ENCODE results near the gene DAPK1.

DAPK1 gene

GRCh38 chr9:87717456-87717855 is 219.8 kb downstream of the DAPK1 start:
- no peaks in the 10 kb centered on the region for H3K9me3 ChIP-seq (ENCODE audit: control insufficient read depth, low read length)
- H3K4me1 ChIP-seq (ENCODE audit: control insufficient read depth, insufficient read depth, low read length), result peaks cover 17% of the 10 kb centered on the region
- no peaks in the 10 kb centered on the region for H3K36me3 ChIP-seq (ENCODE audit: control insufficient read depth, insufficient read depth, low read length)
- no peak overlapping the region for H3K9ac ChIP-seq (ENCODE audit: low read length)
- H3K4me3 ChIP-seq (ENCODE audit: low read length), result no peak overlapping the region
- H3K27me3 ChIP-seq (ENCODE audit: control insufficient read depth, insufficient read depth, low read length), result no peaks in the 10 kb centered on the region

GRCh38 chr9:87718231-87718630 is 220.6 kb downstream of the DAPK1 start:
- H3K9me3 ChIP-seq (ENCODE audit: control insufficient read depth, low read length), result no peaks in the 10 kb centered on the region
- no peak overlapping the region for H3K9ac ChIP-seq (ENCODE audit: low read length)
- H3K27me3 ChIP-seq (ENCODE audit: control insufficient read depth, insufficient read depth, low read length), result no peaks in the 10 kb centered on the region
- peaks cover 13% of the 10 kb centered on the region for H3K4me1 ChIP-seq (ENCODE audit: control insufficient read depth, insufficient read depth, low read length)
- no peaks in the 10 kb centered on the region for H3K36me3 ChIP-seq (ENCODE audit: control insufficient read depth, insufficient read depth, low read length)
- H3K4me3 ChIP-seq (ENCODE audit: low read length), result no peak overlapping the region

- Histone ChIP-seq H3K4me1 (ENCODE audit: control insufficient read depth, insufficient read depth, low read length) (peaks cover 8% of the 10 kb centered on the region), H3K27me3 (ENCODE audit: control insufficient read depth, insufficient read depth, low read length) (no peaks in the 10 kb centered on the region), H3K36me3 (ENCODE audit: control insufficient read depth, insufficient read depth, low read length) (no peaks in the 10 kb centered on the region), H3K4me3 (ENCODE audit: low read length) (no peak overlapping the region), H3K9ac (ENCODE audit: low read length) (no peak overlapping the region), H3K9me3 (ENCODE audit: control insufficient read depth, low read length) (no peaks in the 10 kb centered on the region)
These were observed 221.4 kb downstream of the DAPK1 start for GRCh38 chr9:87718852-87719612.

DNA sequence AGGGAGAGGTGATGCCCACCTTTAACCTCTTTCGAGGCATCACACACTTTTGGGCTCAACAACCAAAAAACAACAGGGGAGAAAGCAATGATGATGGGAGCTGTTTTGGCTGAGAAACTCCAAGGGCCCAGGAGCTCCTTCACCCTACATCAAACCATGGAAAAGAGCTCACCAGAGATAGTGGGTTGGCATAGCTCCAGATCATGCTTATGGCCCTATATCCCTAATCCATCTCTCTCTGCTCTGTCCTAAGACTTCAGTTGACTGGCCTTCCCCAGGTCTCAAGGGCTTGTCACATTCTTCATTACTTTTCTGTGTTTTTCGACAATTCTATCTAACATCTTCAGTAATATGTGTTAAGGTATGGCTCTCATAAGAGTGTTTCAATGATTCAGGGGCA is 222.5 kb downstream of the DAPK1 start:
- no peaks in the 10 kb centered on the region for H3K9me3 ChIP-seq (ENCODE audit: control insufficient read depth, low read length)
- H3K4me1 ChIP-seq (ENCODE audit: control insufficient read depth, insufficient read depth, low read length), result peaks cover under 1% of the 10 kb centered on the region
- no peaks in the 10 kb centered on the region for H3K27me3 ChIP-seq (ENCODE audit: control insufficient read depth, insufficient read depth, low read length)
- no peaks in the 10 kb centered on the region for H3K36me3 ChIP-seq (ENCODE audit: control insufficient read depth, insufficient read depth, low read length)
- no peak overlapping the region for H3K4me3 ChIP-seq (ENCODE audit: low read length)
- H3K9ac ChIP-seq (ENCODE audit: low read length), result no peak overlapping the region

GRCh38 chr9:87722393-87723088 is 224.9 kb downstream of the DAPK1 start:
- Histone ChIP-seq H3K4me3 (ENCODE audit: low read length) (no peak overlapping the region), H3K9me3 (ENCODE audit: control insufficient read depth, low read length) (no peaks in the 10 kb centered on the region), H3K9ac (ENCODE audit: low read length) (no peak overlapping the region), H3K4me1 (ENCODE audit: control insufficient read depth, insufficient read depth, low read length) (no peaks in the 10 kb centered on the region), H3K36me3 (ENCODE audit: control insufficient read depth, insufficient read depth, low read length) (no peaks in the 10 kb centered on the region), H3K27me3 (ENCODE audit: control insufficient read depth, insufficient read depth, low read length) (no peaks in the 10 kb centered on the region)

- Histone ChIP-seq H3K4me1 (ENCODE audit: control insufficient read depth, insufficient read depth, low read length) (no peaks in the 10 kb centered on the region), H3K9ac (ENCODE audit: low read length) (peak overlapping the region; percentile 73), H3K36me3 (ENCODE audit: control insufficient read depth, insufficient read depth, low read length) (no peaks in the 10 kb centered on the region)
These were observed 227.8 kb downstream of the DAPK1 start for GRCh38 chr9:87725356-87725899.

GRCh38 chr9:87725900-87726709 is 228.4 kb downstream of the DAPK1 start, which contains the start of gene CTSL:
CTSL (plus strand) TSS chr9:87726119; CDS start chr9:87727604, 1,485 bp downstream.
- Histone ChIP-seq H3K4me1 (ENCODE audit: control insufficient read depth, insufficient read depth, low read length) (no peaks in the 10 kb centered on the region), H3K4me3 (ENCODE audit: low read length) (peak within 1 kb of the TSS; percentile 58), H3K9me3 (ENCODE audit: control insufficient read depth, low read length) (no peaks in the 10 kb centered on the region), H3K27me3 (ENCODE audit: control insufficient read depth, insufficient read depth, low read length) (no peaks in the 10 kb centered on the region), H3K9ac (ENCODE audit: low read length) (peak within 1 kb of the TSS; percentile 73), H3K36me3 (ENCODE audit: control insufficient read depth, insufficient read depth, low read length) (no peaks in the 10 kb centered on the region)

More at GRCh38 chr9:87725356-87725899, 227.8 kb downstream of the DAPK1 start:
- Histone ChIP-seq H3K27me3 (ENCODE audit: control insufficient read depth, insufficient read depth, low read length) (no peaks in the 10 kb centered on the region), H3K4me3 (ENCODE audit: low read length) (peak overlapping the region; percentile 58), H3K9me3 (ENCODE audit: control insufficient read depth, low read length) (no peaks in the 10 kb centered on the region)

DNA sequence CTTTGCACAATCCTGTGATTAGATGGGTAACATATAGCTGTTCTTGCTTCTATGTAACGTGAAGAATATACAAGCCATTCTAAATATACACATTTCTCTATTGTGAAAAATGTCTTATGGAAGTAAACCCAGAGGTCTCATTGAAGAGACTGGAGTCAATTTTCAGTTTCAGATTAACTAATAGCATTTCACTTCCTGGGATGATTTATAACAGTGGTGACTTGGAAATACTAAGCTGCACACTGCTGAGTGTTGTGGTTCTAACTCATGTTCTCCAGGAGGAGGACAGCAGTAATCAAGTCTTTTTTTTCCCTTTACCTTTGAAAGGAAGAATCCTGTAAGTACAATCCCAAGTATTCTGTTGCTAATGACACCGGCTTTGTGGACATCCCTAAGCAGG is 231.6 kb downstream of the DAPK1 start:
- no peaks in the 10 kb centered on the region for H3K4me1 ChIP-seq (ENCODE audit: control insufficient read depth, insufficient read depth, low read length)
- no peaks in the 10 kb centered on the region for H3K9me3 ChIP-seq (ENCODE audit: control insufficient read depth, low read length)
- H3K4me3 ChIP-seq (ENCODE audit: low read length), result no peak overlapping the region
- no peaks in the 10 kb centered on the region for H3K27me3 ChIP-seq (ENCODE audit: control insufficient read depth, insufficient read depth, low read length)
- H3K9ac ChIP-seq (ENCODE audit: low read length), result no peak overlapping the region
- no peaks in the 10 kb centered on the region for H3K36me3 ChIP-seq (ENCODE audit: control insufficient read depth, insufficient read depth, low read length)

DNA sequence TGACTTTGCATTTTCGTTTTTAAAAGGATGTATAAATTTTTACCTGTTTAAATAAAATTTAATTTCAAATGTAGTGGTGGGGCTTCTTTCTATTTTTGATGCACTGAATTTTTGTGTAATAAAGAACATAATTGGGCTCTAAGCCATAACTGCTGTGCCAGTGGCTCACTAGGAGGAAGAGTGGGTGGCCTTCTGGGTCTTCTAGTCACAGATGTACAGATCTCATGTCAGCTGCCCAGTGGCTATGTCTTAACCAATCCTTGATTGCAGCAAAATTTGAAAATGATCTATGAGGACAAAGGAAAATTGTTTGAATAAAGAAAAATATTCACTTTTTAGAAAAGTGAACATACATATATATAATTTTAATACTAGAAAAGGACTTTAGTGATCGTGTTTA is 233.7 kb downstream of the DAPK1 start:
- no peak overlapping the region for H3K4me3 ChIP-seq (ENCODE audit: low read length)
- no peaks in the 10 kb centered on the region for H3K9me3 ChIP-seq (ENCODE audit: control insufficient read depth, low read length)
- no peaks in the 10 kb centered on the region for H3K36me3 ChIP-seq (ENCODE audit: control insufficient read depth, insufficient read depth, low read length)
- no peak overlapping the region for H3K9ac ChIP-seq (ENCODE audit: low read length)
- no peaks in the 10 kb centered on the region for H3K27me3 ChIP-seq (ENCODE audit: control insufficient read depth, insufficient read depth, low read length)
- no peaks in the 10 kb centered on the region for H3K4me1 ChIP-seq (ENCODE audit: control insufficient read depth, insufficient read depth, low read length)

- no peaks in the 10 kb centered on the region for H3K9me3 ChIP-seq (ENCODE audit: control insufficient read depth, low read length)
- no peaks in the 10 kb centered on the region for H3K36me3 ChIP-seq (ENCODE audit: control insufficient read depth, insufficient read depth, low read length)
- H3K4me1 ChIP-seq (ENCODE audit: control insufficient read depth, insufficient read depth, low read length), result no peaks in the 10 kb centered on the region
- H3K27me3 ChIP-seq (ENCODE audit: control insufficient read depth, insufficient read depth, low read length), result no peaks in the 10 kb centered on the region
- H3K9ac ChIP-seq (ENCODE audit: low read length), result no peak overlapping the region
- H3K4me3 ChIP-seq (ENCODE audit: low read length), result no peak overlapping the region
These were observed 234.7 kb downstream of the DAPK1 start for GRCh38 chr9:87732344-87732743.

GRCh38 chr9:87732756-87733155 is 235.1 kb downstream of the DAPK1 start:
- H3K9me3 ChIP-seq (ENCODE audit: control insufficient read depth, low read length), result no peaks in the 10 kb centered on the region
- H3K4me1 ChIP-seq (ENCODE audit: control insufficient read depth, insufficient read depth, low read length), result no peaks in the 10 kb centered on the region
- no peaks in the 10 kb centered on the region for H3K27me3 ChIP-seq (ENCODE audit: control insufficient read depth, insufficient read depth, low read length)
- no peaks in the 10 kb centered on the region for H3K36me3 ChIP-seq (ENCODE audit: control insufficient read depth, insufficient read depth, low read length)
- no peak overlapping the region for H3K4me3 ChIP-seq (ENCODE audit: low read length)
- no peak overlapping the region for H3K9ac ChIP-seq (ENCODE audit: low read length)
